ENCODE data around the gene TYRO3.

DNA sequence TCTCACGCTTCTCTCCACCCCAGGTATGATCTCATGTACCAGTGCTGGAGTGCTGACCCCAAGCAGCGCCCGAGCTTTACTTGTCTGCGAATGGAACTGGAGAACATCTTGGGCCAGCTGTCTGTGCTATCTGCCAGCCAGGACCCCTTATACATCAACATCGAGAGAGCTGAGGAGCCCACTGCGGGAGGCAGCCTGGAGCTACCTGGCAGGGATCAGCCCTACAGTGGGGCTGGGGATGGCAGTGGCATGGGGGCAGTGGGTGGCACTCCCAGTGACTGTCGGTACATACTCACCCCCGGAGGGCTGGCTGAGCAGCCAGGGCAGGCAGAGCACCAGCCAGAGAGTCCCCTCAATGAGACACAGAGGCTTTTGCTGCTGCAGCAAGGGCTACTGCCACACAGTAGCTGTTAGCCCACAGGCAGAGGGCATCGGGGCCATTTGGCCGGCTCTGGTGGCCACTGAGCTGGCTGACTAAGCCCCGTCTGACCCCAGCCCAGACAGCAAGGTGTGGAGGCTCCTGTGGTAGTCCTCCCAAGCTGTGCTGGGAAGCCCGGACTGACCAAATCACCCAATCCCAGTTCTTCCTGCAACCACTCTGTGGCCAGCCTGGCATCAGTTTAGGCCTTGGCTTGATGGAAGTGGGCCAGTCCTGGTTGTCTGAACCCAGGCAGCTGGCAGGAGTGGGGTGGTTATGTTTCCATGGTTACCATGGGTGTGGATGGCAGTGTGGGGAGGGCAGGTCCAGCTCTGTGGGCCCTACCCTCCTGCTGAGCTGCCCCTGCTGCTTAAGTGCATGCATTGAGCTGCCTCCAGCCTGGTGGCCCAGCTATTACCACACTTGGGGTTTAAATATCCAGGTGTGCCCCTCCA, 19.1 kb downstream of the TYRO3 start:
- TF ChIP-seq, protein P1, sequence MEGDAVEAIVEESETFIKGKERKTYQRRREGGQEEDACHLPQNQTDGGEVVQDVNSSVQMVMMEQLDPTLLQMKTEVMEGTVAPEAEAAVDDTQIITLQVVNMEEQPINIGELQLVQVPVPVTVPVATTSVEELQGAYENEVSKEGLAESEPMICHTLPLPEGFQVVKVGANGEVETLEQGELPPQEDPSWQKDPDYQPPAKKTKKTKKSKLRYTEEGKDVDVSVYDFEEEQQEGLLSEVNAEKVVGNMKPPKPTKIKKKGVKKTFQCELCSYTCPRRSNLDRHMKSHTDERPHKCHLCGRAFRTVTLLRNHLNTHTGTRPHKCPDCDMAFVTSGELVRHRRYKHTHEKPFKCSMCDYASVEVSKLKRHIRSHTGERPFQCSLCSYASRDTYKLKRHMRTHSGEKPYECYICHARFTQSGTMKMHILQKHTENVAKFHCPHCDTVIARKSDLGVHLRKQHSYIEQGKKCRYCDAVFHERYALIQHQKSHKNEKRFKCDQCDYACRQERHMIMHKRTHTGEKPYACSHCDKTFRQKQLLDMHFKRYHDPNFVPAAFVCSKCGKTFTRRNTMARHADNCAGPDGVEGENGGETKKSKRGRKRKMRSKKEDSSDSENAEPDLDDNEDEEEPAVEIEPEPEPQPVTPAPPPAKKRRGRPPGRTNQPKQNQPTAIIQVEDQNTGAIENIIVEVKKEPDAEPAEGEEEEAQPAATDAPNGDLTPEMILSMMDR (IDR thresholded peaks at IDR 0.05; ENCODE audit: insufficient read depth, low read length), result no peak
- TF ChIP-seq SPI1 (IDR thresholded peaks at IDR 0.05; ENCODE audit: borderline replicate concordance, low read depth) (no peak), POLR2AphosphoS5 (IDR thresholded peaks at IDR 0.05; ENCODE audit: low read depth) (no peak)

Data from HL-60 (cell line).